Liver (tissue), 9 donors: ENCODE data around the gene ZMAT5. TPM values are rescaled to one million over a fixed set of nuclear protein-coding genes. Genes with fewer than 3 reads are reported as not detected.

ENCODE experiments used
- DNase-seq: peaks from one replicate; pipeline ENCODE4 v3.0.0-alpha.2; 2017; ENCODE audit warnings: low spot score
- H3K27ac ChIP-seq, 2 donors: one replicate each; pipeline ENCODE4 v1.7.0; 2013; ENCODE audit warnings: inconsistent platforms in 2 of 2, low read length in 2 of 2, control low read depth in 1 of 2, low read depth in 1 of 2, mild to moderate bottlenecking in 1 of 2
- H3K27me3 ChIP-seq, 4 donors: one replicate each; pipeline versions ENCODE4 v1.6.1 to v1.7.0; 2013; ENCODE audit warnings: low read length in 3 of 4, inconsistent platforms in 1 of 4, mild to moderate bottlenecking in 1 of 4, moderate library complexity in 1 of 4; ENCODE audit not compliant: control insufficient read depth in 4 of 4, insufficient read depth in 4 of 4
- H3K36me3 ChIP-seq, 4 donors: one replicate each; pipeline versions ENCODE4 v1.6.1 to v1.7.0; 2013; ENCODE audit warnings: low read length in 3 of 4, mild to moderate bottlenecking in 3 of 4, low read depth in 1 of 4, moderate library complexity in 1 of 4; ENCODE audit not compliant: control insufficient read depth in 4 of 4, insufficient read depth in 3 of 4
- H3K4me1 ChIP-seq, 4 donors: one replicate each; pipeline versions ENCODE4 v1.6.1 to v1.7.0; 2013; ENCODE audit warnings: low read length in 3 of 4, mild to moderate bottlenecking in 3 of 4, moderate library complexity in 1 of 4; ENCODE audit not compliant: control insufficient read depth in 4 of 4, insufficient read depth in 4 of 4
- H3K4me3 ChIP-seq, 3 donors: one replicate each; pipeline versions ENCODE4 v1.6.1 to v1.7.0; 2013; ENCODE audit warnings: low read length in 3 of 3, control low read depth in 1 of 3, low read depth in 1 of 3, mild to moderate bottlenecking in 1 of 3
- H3K9ac ChIP-seq, 2 donors: one replicate each; pipeline ENCODE4 v1.7.0; 2013; ENCODE audit warnings: low read length in 2 of 2, mild to moderate bottlenecking in 2 of 2, moderate library complexity in 2 of 2, control low read depth in 1 of 2, low read depth in 1 of 2
- H3K9me3 ChIP-seq, 4 donors: one replicate each; pipeline versions ENCODE4 v1.6.1 to v1.7.0; 2013; ENCODE audit warnings: low read length in 3 of 4; ENCODE audit not compliant: control insufficient read depth in 4 of 4
- ATF3 ChIP-seq: IDR thresholded peaks from 2 replicates; pipeline ENCODE4 v1.6.1; 2016; ENCODE audit warnings: antibody characterized with exemption
- CTCF ChIP-seq: fragments of 150-350 bp; IDR thresholded peaks from 2 replicates; pipeline ENCODE4 v1.5.1; 2017; ENCODE audit warnings: improper control_type of control experiment, low read depth, low read length; ENCODE audit not compliant: missing input control
- EGR1 ChIP-seq, 2 donors: IDR thresholded peaks; 2 replicates each; pipeline ENCODE4 v1.6.1; 2016 to 2018; ENCODE audit warnings: antibody characterized with exemption in 2 of 2, low read depth in 2 of 2
- FOXA1 ChIP-seq: IDR thresholded peaks from 2 replicates; pipeline ENCODE4 v1.6.1; 2016; ENCODE audit warnings: antibody characterized with exemption
- FOXA2 ChIP-seq: IDR thresholded peaks from 2 replicates; pipeline ENCODE4 v1.6.1; 2016; ENCODE audit warnings: antibody characterized with exemption
- GABPA ChIP-seq, 2 donors: IDR thresholded peaks in 1 of 2; conservative IDR thresholded peaks in 1 of 2; 2 replicates each; pipeline ENCODE4 v1.6.1; 2016; ENCODE audit warnings: antibody characterized with exemption in 2 of 2, mild to moderate bottlenecking in 1 of 2, moderate library complexity in 1 of 2
- HNF4A ChIP-seq, 2 donors: conservative IDR thresholded peaks; 2 replicates each; pipeline ENCODE4 v1.6.1; 2016; ENCODE audit warnings: antibody characterized with exemption in 2 of 2, mild to moderate bottlenecking in 2 of 2
- HNF4G ChIP-seq: IDR thresholded peaks from 2 replicates; pipeline ENCODE4 v1.6.1; 2016; ENCODE audit warnings: antibody characterized with exemption
- JUND ChIP-seq, 2 donors: IDR thresholded peaks; 2 replicates each; pipeline ENCODE4 v1.6.1; 2016; ENCODE audit warnings: antibody characterized with exemption in 2 of 2
- MAX ChIP-seq: IDR thresholded peaks from 2 replicates; pipeline ENCODE4 v1.6.1; 2016; ENCODE audit warnings: antibody characterized with exemption
- NR2F2 ChIP-seq: IDR thresholded peaks from 2 replicates; pipeline ENCODE4 v1.6.1; 2016; ENCODE audit warnings: antibody characterized with exemption
- RAD21 ChIP-seq, 2 donors: IDR thresholded peaks; 2 replicates each; pipeline ENCODE4 v1.6.1; 2016; ENCODE audit warnings: antibody characterized with exemption in 2 of 2, mild to moderate bottlenecking in 2 of 2
- REST ChIP-seq: IDR thresholded peaks from 2 replicates; pipeline ENCODE4 v1.6.1; 2016; ENCODE audit warnings: antibody characterized with exemption, mild to moderate bottlenecking
- RXRA ChIP-seq, 2 donors: IDR thresholded peaks; 2 replicates each; pipeline ENCODE4 v1.6.1; 2017 to 2018; ENCODE audit warnings: antibody characterized with exemption in 2 of 2, mild to moderate bottlenecking in 1 of 2
- SP1 ChIP-seq: IDR thresholded peaks from 2 replicates; pipeline ENCODE4 v1.6.1; 2018; ENCODE audit warnings: antibody characterized with exemption, mild to moderate bottlenecking
- TAF1 ChIP-seq: conservative IDR thresholded peaks from 2 replicates; pipeline ENCODE4 v1.6.1; 2016; ENCODE audit warnings: antibody characterized with exemption, mild to moderate bottlenecking
- YY1 ChIP-seq: IDR thresholded peaks from 2 replicates; pipeline ENCODE4 v1.6.1; 2016; ENCODE audit warnings: antibody characterized with exemption, mild to moderate bottlenecking
- ZBTB33 ChIP-seq: IDR thresholded peaks from 2 replicates; pipeline ENCODE4 v1.6.1; 2016; ENCODE audit warnings: antibody characterized with exemption
- WGBS: extraction: QIAGEN DNeasy Blood & Tissue Kit; methylation state at CpG from one replicate; pipeline ENCODE4 v1.1.7; 2013; 5-methylcytosine and 5-hydroxymethylcytosine counted together
- polyA plus RNA-seq, 2 donors: library from polyadenylated mRNA; stranded (reverse) in 1 of 2; unstranded in 1 of 2; fragments of 200-250 nt in 1 of 2; fragments of >200 nt in 1 of 2; fragmentation: Nextera tagmentation in 1 of 2; extraction: Ambion mirVana in 1 of 2; gene quantifications; one replicate each; pipeline versions ENCODE4 v1.2.1 to v1.2.3, GENCODE V29; 2013 to 2015
- total RNA-seq, 2 donors: library from RNA; depleted of rRNA; stranded (reverse); fragments of >200 nt; gene quantifications; one replicate each; pipeline ENCODE4 v1.2.3, GENCODE V29; 2014
- donor health status: healthy.
- donor health status: healthy.
- donor health status: healthy.
- donor health status: healthy.
- donor health status: healthy.

Gene ZMAT5
- total and polyA plus RNA-seq, 4 donors = 9.2 to 18.8 (median 13.5) TPM

GRCh38 chr22:29710922-29711593 lies 55.7 kb downstream of the ZMAT5 start:
- Histone ChIP-seq H3K4me3 (no peak overlapping the region), H3K27ac (no peak overlapping the region), H3K9me3 (no peaks in the 10 kb centered on the region), H3K36me3 (no peaks in the 10 kb centered on the region), H3K9ac (no peak overlapping the region), H3K4me1 (no peaks in the 10 kb centered on the region), H3K27me3 (peaks cover 0 to 2% (median 0%) of the 10 kb centered on the region in 4 donors)
- TF ChIP-seq GABPA (IDR thresholded peaks at IDR 0.05 in 1 of 2, conservative IDR thresholded peaks at IDR 0.05 in 1 of 2) (no peak), RXRA (IDR thresholded peaks at IDR 0.05) (no peak), CTCF (no peak), TAF1 (no peak), NR2F2 (no peak), EGR1 (IDR thresholded peaks at IDR 0.05; ENCODE audit: low read depth in 2 of 2) (no peak), YY1 (no peak), HNF4A (conservative IDR thresholded peaks at IDR 0.05) (no peak), REST (no peak), RAD21 (IDR thresholded peaks at IDR 0.05) (no peak), FOXA1 (no peak), SP1 (no peak), JUND (IDR thresholded peaks at IDR 0.05) (no peak), ZBTB33 (no peak), MAX (no peak), HNF4G (no peak), ATF3 (no peak), FOXA2 (no peak)
- WGBS = 62% methylated on average over 18 of the region's 18 CpGs
- DNase-seq = no peak
